CD4-positive, alpha-beta T cell treated with Interleukin-12 subunit alpha and Interleukin-12 subunit beta, for 1 hour (primary cell): ENCODE results near the gene DOCK4.

Source experiments
- DNase-seq: peaks from one replicate; pipeline ENCODE4 v3.0.0-alpha.2; 2020

The DOCK4 gene

DNA sequence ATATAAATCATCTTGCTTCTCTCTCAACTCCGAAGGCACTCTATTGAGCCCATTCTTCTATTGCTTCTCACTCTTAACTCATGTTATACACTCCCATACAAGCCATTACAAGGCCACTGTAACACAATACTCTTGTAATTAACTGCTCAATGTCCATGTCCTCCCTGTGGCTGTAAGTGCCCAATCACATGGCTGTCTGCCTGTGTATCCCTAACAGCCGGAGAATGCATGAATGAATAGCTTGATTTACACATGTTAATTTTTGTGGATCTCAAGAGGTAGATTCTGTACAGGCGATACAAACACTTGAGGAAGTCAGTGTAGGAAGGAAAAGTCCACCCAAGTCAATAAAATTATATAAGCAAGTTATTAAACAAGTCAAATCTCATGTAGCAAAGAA is 215.6 kb downstream of the DOCK4 start:
- DNase-seq = no peak

DNA sequence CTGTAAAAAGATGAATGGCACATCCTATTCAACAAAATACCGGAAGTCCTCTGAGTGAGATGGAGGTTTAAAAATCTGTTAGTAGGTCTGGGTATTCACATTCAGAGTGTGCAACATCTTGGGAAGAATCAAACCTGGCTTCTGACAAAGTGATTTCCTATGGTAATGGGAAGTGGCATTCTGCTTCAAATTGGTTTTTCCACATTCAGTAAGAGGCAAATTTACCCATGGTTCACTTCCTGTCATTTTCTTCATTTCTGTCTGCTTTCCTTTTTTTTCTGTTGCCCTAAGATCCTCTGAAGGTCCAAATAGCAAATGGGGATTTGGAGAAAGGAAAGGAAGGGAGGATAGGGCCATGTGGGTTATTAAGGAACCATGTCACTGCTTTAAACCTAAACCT is 218.3 kb downstream of the DOCK4 start:
- DNase-seq = no peak

DNA sequence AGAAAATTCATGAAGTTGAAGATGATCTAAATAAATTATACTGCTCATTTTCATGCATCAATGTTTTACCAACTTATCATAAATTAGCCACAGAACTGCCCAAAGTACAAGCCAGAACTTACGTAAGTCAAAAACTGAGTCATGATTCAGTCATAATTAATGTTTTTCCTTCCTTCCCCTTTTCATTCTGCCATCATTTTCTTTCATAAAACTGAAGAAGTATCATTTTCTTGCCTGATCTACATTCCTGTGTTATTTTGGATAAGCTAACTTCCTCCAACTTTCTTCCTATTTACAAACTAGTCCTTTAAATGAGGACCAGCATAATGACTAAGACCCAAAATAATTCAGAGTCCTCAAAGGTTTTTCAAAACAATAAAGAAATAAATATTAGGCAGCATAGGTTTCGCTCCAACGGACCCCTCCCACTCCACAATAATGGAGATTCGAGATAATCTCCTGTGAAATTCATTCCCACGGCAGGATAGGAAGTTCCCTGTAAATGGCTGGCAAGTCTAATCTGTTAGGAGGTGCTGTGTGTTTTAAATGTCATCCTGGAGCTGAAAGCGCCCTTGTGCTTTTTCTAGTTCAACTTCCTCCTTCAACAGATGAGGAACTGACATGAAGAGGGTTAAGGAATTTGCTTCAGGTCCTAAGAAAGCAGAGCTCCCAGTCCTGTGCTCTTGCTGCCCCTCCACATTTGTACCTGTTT is 218.9 kb downstream of the DOCK4 start:
- DNase-seq = no peak

DNA sequence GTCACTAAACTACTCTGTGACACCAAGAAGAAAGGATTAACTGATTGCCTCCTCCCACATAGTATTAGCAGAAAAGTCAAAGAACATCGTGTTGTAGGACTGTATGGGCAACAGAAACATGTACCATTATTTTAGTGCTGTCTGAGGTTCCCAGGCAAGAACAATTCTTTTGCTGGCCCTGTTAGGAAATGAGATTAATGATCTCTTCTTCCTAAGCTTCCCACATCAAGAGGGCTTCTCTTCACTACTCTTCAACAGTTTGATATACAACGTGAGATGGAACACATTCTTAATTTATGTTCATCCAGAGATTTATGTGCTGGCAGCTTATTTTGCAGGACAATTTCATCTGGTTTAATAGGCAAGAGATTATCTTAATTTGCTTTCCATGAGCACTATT is 219.6 kb downstream of the DOCK4 start:
- no peak for DNase-seq

DNA sequence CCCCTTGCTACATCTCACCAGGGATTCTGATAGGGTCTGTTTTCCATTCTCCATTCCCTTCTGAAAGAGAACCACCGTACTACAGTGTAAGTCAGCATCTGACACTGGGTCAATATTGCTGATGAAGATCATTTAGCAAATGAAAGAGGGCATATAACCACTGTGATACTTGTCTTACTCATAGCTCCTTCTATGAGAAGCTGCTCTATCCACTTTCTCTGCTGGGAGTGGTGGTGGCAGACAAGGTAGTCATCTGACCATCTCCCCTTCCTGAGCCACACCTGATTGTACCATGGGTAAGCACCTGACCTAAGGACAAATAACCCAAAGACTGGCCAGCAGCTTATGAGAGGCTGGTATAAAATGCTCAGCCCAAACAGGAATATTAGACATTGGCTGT is 220.4 kb downstream of the DOCK4 start:
- DNase-seq = no peak

DNA sequence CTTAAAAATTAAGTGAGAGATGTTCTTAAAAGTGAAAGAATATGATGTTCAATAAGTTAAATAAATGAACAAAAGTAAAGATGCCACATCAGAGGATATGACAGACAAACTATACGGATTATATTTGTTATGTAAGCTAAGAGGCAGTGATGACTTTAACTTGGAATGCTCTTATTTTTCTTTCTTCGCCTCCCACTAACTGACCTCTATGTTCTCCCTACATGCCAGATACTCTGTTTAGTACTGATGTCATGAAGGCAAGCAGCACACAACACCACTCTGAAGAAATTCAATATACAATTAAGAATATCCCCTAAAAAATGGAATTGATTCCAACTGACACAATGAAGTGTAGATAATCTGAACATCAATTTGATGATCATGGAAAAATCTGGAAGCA is 223.4 kb downstream of the DOCK4 start:
- DNase-seq = no peak

DNA sequence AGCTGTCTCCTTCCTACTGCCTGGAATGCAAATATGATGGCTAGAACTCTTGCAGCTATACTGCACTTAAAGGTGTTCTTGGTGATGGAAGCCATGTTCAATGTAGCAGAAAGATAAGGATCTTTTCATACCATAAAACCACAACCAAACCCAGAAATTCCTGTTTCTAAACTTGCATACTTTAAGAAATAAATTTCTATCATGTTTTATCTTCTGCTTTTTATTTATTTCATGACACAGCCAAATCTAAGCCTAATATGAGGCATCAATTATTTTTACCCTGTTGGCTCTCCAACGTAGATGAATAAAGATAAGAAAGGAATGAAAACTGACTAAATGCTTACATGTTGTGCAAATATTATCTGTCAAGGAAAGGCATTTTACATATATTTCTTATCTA is 224.1 kb downstream of the DOCK4 start:
- no peak for DNase-seq

DNA sequence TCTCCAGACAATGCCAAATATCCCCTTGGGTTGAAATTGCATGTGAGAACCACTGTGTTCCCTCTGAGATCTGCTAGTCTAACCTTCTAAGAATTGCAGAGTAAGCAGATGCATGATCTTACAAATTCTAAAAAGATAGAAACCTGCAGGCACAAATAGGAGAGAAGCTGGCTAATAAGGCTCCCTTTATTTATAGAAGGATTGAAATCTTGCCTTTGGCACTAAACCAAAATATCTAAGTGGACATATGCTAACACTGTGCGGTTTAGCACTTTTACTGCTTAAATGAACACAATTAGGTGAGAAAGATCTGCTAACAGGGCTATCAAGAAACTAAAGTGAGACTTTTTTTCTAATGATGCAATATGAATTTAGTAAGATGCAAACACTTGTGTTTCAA is 225.5 kb downstream of the DOCK4 start:
- no peak for DNase-seq

DNA sequence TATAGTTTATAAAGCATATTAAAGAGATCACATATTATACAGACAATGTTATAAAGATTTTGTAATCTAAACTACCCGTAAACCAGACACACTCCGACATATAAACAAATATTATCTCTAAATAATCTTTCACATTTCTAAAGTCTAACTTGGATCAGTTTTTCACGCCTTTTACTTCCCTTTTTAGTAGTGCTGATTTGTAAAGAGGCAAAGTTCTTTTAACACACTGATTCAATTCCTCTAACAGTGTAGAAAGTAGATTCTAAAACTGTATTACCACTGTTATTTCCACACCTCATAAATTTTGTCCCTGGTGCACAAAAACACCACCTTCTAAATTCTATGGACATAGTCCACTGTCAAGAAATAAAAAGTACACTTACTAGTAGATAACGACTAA is 230.9 kb downstream of the DOCK4 start:
- DNase-seq = no peak

DNA sequence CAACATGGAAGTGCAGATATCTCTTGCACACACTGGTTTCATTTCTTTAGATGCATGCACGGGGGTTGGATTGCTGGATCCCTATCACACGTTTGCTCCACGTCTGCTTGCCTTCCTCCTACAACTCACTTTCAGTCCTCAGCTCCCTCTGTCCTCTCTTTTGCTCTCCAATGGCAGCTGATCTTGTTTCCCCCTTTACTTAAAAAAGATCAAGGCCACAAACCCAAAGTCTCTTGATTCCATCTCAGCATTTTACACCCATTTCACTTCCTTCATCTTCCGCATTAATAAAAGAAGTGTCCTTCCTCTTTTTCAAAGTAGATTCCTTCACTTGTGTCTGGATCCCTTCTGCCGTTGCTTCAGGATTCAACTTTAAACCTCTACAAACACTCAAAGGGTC is 245.2 kb downstream of the DOCK4 start:
- DNase-seq = no peak

DNA sequence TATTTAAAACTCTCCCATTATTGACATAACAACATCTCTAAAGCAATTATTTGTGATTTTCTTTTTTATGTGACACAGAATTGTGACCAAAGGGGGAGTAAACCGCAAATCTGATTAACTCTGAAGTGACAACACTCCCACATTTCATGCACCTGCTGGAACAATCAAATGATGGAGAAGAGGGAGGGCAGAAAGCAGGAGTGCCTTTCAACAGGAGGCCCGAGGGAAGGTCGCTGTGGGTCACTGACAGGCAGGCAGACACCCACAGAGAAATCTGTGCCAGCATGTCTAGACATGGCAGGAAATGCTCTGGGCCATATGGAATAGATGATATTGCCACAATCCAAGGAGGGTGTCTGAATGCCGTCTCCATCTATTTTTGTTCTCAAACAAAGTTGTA is 247.3 kb downstream of the DOCK4 start:
- no peak for DNase-seq

DNA sequence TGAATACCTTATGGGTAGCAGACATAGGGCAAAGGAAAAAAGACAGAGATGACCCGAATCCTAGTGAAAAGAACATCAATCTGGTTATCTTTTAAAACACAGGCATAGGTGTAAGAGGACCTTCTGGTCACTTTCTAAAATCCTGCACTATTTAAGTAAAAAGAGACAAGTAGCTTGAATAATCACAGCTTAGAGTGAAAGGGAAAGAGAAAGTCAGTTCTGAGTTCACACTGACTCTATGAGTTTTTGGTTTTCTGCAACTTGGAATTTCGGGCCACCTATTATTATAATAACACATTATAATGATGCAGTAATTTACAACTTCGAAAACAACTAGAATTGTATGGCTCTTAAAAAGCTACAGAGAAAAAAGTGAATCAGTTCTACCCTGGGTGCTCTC is 247.8 kb downstream of the DOCK4 start:
- DNase-seq = no peak

DNA sequence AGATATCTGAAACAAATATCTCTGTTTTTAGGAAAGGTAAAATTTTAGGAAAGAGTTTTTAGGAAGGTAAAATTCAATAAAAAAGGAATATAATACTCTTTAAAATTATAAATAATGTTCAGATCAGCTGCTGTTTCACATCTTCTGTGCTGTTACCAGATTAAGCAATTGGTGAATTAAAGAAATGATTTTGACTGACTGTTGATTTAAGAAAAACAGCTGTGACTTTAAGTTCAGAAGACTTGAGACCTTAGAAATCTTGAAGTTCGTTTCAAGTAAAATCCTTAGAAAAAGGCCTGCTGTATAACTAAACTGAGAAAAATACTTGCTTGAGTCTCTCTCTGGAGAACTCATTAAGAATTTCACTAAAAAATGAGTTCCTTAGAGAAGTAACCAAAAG is 250.6 kb downstream of the DOCK4 start:
- no peak for DNase-seq

DNA sequence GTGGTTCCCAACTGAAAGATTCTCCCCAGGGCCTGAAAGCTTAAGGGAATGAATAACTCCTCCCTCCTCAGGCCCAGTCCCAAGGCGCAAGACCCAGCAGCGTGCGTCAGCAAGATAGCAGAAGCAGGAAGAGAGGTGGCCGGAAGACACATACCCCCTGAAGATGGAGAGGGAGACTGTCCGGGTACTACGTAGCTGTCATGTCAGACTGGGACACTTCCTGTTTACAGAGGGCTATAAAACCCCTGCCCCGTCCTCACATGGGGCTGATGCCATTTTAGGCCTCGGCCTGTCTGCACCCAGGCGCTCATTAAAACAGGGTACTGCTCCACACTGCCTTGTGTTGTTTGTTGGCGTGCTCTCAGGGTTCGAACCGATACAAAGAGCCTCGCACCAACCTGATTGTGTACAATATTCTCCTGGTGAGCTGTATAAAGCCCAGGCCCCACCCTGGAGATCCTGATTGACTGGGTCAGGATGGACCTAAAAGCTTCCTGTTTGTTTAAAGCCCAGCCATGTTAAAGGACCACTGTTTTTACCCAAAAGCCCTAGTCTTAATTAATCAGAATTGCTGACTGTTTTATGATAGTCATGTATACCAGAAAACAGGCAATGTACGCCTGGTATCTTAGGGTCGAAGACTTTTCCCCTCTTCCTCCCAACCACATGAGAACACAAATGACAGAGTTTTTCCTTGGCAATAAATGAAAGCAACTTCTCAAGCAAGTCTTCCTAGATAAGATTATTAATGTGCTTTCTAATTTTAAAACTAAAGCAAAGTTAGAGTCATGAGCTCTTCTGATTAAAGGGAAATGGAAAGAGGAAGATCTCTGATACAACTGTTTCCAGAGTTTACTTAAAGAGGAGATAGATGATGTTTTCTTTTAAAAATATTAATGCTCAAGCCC is 251.5 kb downstream of the DOCK4 start:
- DNase-seq = no peak

DNA sequence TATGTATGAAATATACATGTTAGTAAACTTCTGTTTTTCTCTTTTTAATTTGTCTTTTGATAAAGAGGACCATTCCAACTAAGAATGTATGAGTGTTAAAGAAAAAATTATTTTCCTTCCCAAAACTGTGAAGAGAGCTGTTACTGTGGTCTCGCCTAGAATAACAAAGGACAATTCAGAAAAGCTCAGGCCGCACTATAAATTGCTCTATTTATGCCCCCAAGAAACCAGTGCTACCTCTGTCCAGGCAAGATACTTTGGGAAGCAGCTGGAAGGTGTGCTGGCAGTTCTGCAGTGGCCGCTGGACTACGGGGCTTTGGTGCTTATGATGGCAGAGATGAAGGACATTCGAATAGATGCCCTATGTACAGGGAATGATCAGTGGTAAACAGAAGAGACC is 252.1 kb downstream of the DOCK4 start:
- DNase-seq = no peak

DNA sequence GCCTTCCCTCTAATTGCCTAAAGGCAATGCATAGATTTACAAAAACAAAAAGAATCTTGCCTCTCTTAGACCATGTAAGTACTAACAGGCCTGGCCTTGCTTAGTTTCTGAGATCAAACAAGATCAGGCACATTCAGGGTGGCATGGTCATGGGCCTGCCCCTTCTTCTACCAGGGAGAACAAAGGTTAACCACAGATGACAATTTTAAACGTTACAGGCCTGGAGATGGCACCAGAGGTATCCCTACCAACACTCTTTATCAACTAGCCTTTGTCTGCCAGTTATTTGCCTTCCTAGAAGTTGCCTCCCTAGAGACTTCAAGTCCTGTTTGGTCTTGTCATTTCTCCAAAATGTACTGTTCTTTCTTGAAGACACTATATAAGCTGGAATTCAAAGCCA is 252.6 kb downstream of the DOCK4 start:
- DNase-seq = no peak

DNA sequence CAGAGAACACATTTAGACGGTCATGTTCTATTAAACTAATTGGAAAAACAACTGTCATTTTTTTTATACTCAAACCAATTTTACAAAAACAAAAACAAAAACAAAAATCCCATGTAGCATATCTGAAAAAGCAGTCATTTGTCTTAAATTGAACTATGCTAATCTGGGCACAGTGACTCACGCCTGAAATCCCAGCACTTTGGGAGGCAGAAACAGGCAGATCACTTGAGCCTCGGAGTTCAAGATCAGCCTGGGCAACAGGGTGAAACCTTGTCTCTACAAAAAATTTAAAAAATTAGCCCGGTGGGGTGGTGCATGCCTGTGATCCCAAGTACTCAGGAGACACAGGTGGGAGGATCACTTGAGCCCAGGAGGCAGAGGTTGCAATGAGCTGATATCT is 253.4 kb downstream of the DOCK4 start:
- DNase-seq = no peak

DNA sequence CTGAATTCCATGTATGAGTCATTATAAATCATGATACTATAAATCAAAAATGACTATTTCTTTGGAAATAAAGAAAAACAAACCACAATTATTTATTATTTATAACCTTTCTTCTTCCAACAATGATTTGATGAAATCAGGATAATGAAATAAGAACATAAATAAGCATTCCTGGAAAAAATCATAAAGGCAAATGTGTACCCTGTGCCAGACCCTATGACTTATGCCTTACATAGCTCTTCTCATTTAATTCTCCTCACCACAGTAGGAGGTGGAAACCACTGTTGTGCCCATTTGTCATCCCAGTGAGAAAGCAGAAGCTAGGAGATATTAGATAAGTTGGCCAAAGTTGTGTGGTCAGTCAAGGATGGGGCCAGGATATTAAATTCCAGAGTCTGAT is 255.1 kb downstream of the DOCK4 start:
- no peak for DNase-seq

DNA sequence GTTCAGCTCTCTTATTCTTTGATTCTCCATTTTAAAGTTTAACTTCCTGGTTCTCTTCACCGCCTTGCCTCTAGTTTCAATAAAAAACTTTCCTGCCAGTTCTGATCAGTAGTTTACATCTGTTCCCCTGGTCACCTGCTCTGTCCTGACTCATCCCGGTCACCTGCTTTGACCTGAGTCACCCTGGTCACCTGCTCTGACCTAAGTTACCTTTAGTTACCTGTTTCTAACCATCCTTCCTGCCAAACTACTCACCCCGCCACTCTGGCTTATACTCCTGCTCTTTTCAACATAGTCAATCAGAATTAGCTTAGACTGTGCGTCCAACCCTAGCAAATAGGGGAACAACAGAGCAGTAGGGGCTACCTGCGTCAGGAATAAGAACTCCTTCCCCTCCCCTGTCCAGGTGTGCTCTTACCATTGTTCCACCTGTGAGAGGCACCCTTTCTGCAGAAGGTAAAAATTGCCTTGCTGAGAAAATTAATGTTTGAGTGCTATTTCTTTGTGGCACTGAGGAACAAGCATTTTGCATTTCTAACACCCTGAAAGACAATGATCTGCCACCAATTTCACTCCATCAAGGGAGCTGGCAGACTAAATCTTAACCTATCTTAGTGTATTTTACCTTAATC is 263.6 kb downstream of the DOCK4 start:
- no peak for DNase-seq

DNA sequence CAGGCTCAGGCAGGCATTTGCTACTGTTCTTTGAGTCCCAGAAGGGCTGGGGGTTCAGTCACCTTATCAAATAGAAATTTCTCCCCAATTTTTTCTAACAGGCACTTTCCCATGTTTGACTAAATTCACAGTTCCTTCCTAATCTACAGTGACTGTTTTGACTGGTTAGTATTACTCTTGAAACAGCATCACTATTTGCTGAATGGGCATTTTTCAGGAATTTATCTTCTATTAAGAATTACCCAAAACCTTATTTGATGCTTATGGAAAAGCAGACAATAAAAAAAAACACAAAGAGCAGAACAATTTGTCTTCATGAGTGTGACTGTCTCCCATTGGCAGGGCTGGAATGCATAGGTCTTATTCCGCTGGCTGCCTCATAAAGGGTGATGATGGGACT is 269.0 kb downstream of the DOCK4 start:
- no peak for DNase-seq

DNA sequence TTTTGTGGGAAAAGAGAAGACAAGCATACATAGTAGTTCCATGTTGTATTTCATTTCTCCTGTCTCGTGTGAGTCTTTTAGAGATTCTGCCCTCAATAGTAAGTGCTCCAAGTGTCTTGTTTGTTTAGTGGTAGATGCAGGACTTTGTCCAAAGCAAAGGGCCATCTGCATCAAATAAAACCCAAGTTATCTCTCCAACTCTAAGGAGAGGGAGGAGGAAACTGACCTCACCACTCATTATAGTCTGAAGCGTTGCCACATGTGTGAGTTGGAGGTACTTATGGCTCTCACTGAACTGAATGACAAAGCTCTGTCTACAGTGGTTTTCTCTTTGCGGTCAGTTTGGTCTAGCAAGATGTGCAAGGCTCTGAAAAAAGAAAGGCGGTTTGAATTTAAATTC is 272.6 kb downstream of the DOCK4 start:
- no peak for DNase-seq

DNA sequence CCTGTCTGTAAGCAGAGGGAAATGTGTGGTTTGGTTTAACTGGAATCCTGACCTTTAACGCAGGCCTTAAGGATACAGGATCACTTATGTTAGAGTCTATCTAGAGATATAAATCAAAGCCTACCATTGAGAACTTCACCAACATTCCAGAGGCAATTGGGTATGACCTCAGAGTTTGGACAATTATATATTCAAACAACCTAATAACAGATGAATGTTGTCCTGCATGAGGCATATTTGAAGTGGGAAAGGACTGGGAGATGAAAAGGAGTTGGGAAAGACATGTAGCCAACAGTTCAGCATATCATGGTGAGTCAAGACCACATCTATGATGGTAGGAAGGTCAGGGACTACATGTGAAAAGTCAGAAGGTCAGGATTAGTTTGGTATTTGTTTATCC is 274.2 kb downstream of the DOCK4 start:
- DNase-seq = no peak

DNA sequence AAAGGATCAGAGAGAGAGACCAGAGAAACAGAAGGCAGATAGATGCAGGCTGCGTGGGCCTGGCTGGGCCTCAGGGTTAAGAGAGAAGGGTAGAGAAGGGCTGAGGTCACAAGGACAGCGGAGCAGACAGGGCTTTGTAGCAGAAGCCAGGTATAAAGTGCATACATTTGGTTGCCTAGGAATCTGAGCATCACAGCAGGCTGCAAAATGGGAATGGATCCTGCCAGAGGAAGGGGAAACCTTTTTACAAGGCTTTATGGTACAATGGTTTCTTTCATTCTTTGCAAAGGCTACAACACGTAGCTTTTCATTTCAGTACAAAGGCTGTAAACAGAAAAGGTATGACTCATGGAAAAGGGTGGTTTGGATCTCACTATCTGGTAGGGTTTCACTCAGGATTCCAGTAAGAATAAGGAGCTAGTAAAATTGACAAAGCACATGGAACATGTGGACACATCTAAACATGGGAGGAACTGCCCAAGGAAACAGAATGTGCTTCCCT is 275.1 kb downstream of the DOCK4 start:
- no peak for DNase-seq

DNA sequence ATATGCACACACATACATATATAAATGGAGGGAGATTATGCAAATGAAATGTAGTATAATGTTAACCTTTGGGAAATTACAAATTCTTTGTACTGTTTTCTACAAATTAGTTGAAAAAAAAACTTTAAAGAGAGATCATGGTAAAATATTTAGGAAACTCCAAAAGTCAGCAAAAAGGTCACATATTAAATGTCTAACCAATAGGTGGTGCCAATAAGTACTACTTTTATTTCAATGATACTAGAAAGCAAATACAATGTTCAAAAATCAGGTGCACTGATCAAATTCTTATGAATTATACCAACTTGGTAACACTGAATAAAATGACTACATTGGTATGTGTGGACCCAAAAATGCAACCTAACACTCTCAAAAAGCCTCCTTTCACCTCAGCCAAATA is 276.9 kb downstream of the DOCK4 start:
- no peak for DNase-seq
